Activated CD8-positive, alpha-beta memory T cell treated with anti-CD3 and anti-CD28 coated beads for 48 hours (primary cell): ENCODE data around the gene KIAA1210.

Source experiments
- DNase-seq, 3 experiments: peaks; one replicate each; pipeline ENCODE4 v3.0.0-alpha.2; 2020; ENCODE audit warnings: low read depth in 2 of 3, low spot score in 2 of 3

The KIAA1210 gene

DNA sequence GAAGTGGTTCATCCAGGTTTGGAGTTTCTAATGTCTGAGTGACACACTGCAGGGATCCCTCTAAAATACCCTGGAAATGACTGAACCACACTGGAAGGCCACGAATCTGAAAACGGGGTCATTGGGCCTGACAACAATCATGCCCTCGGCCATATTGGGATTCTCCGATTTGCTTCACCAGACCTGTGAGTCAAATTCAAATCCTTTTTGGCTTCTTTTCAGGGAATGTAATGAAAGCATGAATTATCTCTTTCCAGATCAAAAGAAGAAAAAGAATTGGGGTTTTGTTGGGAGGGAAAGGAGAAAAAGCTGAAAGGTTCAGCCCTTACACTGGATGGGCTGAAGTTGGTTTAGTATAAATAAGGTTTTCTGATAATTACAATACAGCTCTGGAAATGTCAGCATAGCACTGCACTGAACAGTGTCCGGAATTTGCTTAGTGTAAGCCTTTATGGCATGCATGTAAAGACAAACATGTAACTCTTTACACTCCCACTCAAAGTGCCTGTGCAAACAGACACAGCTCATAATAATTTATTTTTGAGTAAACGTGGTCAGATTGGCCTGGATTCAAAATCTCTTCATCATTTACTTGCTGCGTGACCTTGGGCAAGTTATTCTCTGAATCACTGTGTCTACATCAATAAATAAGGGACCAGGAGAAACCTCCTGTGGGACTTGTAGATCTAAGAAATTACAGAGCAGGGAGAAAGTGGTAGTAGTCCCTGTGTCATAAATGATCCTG, 33.4 kb downstream of the KIAA1210 start:
- no peak for DNase-seq

DNA sequence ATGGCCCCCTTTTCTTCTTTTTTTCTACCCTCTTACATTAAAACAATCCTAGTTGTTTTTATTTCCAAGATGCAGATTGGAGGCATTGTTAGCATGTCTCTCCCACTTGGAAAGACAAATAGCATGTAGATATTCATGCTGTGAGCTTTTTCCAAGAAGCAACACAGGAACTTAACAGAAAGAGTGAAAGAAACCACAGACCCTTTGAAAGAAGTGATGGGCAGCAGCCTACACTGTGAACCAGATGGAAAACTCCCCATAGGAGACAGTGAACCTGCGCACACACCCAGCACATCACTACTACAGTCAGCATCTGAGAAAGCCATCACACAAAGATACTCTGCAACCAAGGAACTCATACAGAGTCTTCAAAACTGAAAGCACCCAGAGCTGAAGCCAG, 37.0 kb downstream of the KIAA1210 start:
- no peak for DNase-seq

DNA sequence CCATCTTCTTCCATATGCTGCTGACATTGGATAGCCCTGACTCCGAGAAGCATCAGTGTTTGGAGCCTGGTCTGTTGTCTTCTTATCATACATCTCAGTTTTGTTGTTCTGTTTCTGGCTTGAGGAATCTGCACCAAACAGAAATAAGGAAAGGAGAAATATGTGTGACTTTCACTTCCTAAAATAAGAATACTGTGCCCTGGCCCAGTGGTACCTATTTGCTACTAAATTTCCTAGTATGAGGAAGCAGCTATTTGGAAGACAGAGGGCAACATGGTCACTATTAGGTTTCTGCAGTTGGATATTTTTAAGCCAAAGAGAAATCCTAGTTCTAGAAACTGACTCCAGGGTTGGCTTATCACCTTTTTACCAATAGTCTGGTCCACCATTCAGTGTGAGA, 38.0 kb downstream of the KIAA1210 start:
- DNase-seq: no peak

DNA sequence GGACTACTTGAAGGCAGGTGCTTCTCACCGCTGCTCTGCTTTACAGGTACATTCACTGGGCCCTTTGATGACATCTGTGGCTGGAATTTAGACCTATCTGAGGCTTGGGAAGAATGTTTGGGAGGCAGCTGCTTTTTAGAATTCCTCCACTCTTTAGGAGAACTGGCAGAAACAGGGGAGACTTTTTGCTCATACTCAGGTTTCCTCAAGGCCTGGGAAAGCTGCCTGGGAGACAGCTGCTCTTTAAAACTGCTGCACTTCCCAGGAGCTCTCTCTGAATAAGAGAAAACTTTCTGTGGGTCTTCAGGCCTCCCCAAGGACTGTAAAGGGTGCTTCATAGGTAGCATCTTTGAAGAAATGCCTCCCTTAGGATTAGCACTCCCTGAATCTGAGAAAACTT, 40.5 kb downstream of the KIAA1210 start:
- no peak for DNase-seq

DNA sequence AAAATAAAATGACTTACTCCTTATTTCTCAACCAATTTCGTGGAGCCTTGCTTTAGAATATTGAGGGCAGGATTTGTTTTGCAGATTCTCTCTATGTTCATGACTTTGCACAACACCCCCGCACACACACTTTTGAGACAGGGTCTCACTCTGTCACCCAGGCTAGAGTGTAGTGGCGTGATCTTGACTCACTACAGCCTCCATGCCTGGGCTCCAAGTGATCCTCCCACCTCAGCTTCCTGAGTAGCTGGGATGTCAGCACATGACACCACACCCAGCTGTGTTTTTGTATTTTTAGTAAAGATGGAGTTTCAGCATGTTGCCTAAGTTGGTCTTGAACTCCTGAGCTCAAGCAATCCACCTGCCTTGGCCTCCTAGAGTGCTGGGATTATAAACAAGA, 42.8 kb downstream of the KIAA1210 start:
- DNase-seq: no peak

DNA sequence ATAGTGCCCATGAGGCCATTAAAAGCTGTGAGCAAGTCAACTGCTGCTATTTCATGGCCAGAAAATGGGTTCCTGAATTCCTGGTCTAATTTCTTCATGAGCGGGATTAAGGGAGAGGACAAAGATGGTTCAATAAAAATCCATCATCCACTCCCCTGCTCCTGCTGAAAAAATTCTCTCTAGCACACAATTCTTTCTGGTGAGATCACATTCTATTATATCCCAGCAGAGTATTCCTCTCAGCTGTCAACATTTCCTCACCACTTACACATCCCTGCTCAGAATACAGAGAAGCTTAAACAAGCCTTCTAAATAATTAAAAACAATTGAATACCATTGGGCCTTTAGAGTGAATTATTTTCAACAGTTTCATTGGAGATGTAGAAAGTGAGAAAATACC, 45.3 kb downstream of the KIAA1210 start:
- no peak for DNase-seq

DNA sequence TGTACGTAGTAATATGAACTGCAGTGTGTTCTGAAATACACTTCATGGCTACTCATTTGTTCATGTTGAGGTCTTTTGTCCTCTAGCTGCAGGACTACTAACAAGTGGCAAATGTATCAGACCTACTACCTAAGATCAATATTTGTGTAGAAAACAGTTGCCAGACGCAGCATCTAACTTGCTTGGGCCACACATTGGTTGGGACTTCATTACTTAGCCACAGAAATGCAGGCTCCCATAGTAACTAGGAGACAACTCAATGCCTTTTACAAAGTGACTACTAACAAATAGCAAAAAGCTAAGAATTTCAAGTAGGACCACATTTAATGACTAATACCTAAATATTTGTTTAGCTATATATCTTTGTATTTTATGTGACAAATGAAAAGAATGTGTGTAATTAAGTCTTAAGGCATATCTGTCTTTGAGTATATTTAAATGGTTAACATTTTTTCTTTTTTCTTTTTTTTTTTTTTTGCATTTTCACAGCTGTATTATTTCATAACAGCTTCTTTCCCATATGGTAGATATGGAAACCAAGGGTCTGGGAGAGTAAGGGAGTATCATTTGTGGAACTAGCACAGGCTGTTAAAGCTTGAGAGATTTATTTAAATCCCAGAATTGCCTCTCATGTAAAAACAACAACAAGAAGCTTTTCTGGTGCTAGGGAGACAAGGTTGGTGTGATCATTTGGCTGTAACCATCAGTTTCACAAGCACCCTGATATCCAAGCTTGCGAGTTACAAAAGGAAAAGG, 52.2 kb downstream of the KIAA1210 start:
- DNase-seq: no peak

DNA sequence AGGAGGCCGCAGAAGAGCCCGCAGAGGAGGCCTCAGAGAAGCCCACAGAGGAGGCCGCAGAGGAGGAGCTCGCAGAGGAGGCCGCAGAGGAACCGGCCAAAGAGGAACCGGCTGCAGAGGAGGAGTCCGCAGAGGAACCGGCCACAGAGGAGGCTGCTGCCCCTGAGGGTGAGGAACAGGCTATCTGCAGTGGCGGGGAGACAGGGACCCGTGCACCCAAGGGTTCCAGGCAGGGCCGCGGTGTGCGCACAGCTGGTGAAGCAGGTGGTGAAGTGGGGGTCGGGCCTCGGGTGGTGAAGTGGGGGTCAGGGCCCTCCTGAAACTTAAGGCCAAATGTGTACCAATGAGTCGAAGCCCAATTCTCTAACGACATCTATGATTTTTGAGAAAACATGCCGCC, 53.7 kb downstream of the KIAA1210 start:
- DNase-seq: no peak

DNA sequence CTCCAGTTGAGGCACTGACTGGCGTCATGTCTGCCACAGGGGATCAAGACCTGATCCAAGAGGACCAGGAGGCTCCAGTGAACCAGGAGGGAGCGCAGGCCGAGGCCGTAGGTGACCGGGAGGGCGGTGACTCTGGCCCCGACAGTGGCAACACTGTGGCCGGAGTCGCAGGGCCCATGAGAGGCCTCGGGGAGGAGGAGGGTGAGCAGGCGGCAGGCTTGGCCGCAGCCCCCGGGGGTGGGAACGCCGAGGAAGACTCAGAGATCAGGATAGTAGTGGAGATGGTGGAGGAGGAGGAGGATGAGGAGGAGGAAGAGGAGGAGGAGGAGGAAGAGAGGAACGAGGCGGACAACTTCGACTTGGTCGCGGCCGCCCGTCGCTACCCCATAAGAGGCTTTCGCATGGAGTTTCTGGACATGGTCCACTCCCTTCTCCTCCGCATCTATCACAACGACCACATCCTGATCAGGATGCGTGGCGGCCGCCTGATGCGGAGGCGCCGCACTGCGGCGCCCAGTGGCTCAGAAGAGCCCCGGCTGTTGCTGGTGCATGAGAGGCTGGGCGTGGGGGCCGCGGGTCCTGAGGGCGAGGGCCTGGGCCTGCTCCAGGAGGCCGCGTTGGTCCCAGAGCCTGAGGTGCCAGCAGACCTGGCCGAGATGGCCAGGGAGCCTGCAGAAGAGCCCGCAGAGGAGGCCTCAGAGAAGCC, 54.3 kb downstream of the KIAA1210 start:
- no peak for DNase-seq

DNA sequence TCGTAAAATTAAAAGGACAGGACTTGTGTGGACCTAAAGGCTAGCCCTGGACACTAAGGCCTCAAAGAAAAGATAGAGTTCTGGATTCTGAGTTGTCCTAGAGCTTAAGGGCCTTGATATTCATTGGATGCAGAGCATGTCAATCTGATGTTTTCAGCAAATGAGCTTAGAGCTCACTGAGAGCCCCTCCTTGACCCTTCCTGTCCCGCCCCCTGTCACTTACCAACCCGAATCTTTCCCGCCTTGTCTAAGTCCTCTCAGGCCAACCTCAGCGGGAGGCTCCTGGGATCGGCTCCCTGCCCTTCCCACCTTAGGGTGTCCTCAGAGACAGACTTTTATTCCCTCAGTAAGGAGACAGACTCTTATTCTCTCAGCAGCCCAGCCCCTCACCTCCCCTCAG, 54.9 kb downstream of the KIAA1210 start, which contains the start of gene CT47C1:
Gene CT47C1, plus strand, starts transcription at position 250 of the 400 bp plus-strand sequence. CDS start 233 bp downstream, outside the sequence.
- no peak for DNase-seq

DNA sequence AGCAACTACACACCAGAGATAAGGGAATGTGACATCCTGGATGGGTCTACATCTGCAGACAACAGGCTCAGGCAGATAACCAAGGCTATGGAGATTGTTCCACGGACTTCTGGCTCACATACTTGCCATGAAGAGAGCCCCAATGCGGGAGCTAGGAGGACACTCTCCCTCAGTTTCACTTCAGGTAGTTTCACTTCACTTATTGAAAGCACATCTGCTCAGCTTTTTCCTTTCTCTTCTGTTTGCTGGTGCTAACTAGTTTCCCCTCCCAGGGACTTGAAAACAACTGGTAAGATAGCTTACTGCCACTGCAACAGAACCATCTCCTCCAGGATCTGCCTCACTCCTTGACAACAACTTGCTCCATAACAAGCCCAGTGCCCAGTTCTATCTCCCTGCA, 56.2 kb downstream of the KIAA1210 start:
- DNase-seq: no peak

DNA sequence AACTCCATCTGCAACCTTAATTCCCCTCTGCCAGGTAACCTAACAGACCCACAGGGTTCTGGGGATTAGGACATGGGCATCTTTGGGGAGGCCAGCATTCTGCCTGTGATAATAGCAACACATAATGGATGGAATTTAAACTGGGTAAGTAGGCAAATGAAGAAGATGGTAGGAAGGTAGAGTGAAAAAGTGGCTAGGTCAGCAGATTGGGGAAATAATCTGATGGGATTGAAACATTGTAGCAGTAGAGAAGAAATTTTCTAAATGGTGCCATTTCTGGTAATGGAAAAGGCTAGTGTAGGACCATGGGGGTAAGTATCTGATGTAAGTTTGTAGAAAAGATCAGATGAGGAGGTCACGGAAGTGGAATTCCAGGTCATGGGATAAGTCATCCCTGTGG, 57.9 kb downstream of the KIAA1210 start:
- DNase-seq: no peak

DNA sequence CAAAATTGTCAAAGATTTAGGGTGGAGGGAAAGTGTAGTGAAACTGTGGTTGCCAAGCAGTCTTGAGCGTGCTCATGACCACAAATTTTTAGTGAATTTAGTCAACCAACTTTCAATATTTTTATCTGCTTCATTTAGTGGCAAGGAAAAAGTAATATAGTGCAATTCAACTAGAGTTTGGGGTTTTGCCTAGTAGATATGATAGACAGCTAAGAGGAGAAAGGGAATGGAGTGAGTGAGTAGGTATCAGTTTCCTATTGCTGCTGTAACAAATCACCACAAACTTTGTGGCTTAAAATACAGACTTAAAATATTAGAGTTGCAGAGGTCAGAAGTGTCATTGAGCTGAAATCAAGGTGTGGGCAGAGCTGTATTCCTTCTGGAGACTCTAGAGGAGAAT, 58.5 kb downstream of the KIAA1210 start:
- DNase-seq: no peak

DNA sequence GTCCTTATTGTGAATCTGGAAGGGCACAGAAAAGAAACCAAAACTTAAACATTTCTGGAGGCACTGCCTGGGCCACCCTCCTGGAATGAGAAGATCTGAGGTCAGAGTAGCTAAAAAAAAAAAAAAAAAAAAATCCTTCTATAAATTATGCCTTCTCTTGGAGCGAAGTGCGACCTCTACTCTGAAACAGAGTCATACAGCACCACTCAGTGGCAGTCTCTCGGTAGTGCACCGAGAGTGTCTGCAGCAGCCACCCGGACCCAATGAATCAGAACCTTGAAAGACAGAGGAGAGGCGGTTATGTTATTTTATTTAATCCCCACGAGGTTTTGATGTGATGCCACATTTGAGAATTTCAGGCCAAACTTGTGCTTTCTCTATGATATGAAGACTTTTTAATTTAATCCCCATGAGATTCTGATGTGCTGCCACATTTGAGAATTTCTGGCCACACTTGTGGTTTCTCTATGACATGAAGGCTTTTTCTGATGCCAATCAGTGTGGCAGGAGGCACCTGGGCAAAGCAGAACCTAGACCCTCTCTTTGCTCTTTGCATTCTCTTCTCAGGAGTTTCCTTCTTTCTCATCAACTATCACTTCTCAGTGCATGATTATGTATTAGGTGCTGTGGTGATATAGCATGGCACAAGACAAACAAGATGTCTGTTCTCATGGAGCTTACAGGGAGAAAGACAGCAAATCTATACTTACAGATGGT, 60.4 kb downstream of the KIAA1210 start:
- DNase-seq: no peak

DNA sequence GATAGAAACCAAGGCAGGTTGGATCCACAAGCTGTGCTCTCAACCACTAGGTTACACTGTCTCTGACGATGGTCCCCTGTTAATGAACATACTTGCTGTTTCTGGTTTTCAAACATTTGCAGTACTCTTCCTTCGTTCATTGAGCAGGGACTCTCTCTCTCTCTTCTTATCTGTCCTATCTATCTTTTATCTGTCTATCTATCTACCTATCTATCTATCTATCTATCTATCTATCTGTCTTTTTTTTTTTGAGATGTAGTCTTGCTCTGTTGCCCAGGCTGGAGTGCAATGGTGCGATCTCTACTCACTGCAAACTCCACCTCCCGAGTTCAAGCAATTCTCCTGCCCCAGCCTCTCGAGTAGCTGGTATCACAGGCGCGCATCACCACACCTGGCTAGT, 64.2 kb downstream of the KIAA1210 start:
- DNase-seq: no peak

DNA sequence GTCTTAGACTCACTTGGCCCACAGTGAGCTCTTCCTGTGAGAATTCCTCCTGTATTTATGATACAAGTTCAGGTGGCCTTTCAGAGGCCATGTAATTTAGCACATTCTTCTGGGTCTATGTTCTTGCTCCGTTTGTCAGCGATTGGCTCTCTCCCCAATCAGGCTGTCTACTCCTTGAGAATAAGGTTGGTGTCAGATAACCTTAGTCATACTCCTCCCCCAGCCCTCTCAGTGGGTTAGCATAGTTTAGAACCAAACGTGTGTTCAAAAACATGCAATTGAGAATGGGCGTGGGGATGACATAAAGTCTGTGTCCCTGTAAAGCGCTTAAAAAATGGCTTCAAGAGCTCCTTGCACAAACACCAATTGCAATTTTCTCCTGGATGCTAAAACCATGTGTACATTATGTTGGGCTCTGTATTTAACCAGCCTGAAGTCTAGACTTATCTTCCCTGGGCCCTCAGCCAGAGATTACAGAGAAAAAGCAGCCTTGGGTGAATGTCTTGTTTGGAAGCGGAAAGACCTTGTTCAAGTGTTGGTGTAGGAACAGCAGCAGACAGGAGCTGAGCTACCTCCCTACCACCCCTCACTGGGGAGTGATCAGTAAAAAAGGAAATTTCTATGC, 64.8 kb downstream of the KIAA1210 start:
- no peak for DNase-seq

DNA sequence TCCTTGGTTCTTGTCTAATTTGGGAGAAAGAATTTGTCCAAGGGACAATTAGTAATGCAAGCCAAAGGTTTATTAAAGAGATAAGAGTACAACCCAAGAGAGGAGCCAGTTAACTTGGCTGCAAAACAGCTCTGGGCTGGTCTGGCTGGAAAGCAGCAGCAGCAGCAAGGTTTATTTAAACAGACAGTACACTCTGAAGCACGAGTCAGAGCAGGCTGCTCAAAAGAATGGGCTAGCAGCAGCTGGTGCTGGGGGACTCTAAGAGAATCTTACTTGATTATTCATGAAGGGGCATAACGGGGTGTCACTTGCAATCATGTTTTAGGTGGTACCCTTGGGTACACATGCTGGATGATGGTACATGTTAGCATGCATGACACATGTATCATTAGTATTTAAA, 71.9 kb downstream of the KIAA1210 start:
- no peak for DNase-seq

DNA sequence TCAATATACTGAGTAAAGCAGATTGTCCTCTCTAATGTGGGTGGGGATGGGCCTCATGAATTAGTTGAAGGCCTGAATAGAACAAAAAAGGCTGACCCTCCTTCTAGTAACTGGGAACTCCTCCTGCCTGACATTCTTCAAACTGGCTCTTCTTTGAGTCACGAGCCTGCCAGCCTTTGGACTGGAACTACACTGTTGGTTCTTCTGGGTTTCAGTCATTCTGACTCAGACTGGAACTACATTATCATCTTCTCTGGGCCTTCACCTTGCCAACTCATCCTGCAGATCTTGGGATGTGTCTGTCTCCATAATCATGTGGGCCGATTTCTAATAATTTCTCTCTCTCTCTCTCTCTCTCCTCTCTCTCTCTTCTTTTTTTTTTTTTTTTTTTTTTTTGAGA, 81.7 kb downstream of the KIAA1210 start:
- no peak for DNase-seq

DNA sequence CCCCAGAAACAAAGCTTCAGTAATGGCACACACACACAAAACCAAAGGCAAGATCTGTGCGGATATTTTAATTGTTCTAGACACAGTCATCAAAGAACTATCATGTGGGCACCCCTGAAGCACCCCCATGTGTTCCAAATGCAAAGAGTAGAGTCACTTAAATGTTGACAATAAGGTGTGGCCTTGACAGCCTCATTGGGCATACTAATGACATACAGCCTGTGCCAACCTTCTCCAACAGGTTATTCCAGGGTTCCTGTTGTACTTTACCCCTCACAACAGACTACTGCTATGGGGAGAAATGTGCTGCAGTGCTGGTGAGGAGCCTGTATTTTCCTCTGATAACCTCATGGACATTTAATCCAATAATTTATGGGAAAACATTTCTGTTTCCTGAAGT, 84.6 kb downstream of the KIAA1210 start:
- no peak for DNase-seq

DNA sequence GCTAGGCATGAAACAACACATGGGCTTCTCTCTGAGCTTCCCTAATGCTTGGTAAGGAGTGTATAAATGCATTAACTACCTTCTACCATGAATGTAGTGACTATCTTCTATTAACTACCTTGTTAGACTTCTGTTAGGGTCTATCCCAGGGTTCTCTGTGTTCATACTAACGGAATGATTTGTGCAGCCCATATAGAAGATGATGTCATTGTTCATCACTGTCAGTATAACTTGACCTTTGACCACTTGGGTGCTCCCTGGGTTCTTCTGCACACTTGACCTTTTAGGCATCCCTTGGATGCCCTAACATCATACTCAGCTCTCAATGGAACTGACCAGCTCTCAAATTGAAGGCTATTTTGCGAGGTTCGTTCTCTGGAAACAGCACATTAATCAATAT, 85.6 kb downstream of the KIAA1210 start:
- DNase-seq: no peak

DNA sequence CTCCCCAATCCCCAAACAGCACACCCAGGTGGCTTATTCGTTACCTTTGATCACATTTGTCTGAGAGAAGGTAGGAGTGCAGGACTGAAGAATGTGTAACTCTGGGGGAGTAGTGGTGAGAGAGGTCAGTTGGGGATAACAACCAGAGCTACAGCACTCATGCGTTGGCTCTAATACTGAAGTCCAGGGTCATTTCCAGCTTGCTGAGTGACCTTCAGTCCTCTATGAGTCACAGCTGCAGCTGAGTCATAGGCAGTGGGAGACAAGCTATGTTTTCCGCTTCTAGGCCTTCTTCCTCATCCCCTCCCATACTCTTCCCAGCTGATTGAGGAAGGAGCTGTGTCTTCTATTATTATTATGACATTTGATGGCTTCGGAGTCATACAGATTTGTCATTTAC, 86.4 kb downstream of the KIAA1210 start:
- DNase-seq: no peak
